ENCODE measurements around the gene CCDC144A.
"Not testable (repeated sequence)": the region's sequence is repeated elsewhere in the genome, so short reads cannot be mapped to it uniquely, and the experiment has no call there.

Gene CCDC144A

GRCh38 chr17:16818340-16818739, 128.3 kb downstream of the CCDC144A start:
- H3K27ac Mint-ChIP-seq: no peak overlapping the region
- TF ChIP-seq, protein P1, sequence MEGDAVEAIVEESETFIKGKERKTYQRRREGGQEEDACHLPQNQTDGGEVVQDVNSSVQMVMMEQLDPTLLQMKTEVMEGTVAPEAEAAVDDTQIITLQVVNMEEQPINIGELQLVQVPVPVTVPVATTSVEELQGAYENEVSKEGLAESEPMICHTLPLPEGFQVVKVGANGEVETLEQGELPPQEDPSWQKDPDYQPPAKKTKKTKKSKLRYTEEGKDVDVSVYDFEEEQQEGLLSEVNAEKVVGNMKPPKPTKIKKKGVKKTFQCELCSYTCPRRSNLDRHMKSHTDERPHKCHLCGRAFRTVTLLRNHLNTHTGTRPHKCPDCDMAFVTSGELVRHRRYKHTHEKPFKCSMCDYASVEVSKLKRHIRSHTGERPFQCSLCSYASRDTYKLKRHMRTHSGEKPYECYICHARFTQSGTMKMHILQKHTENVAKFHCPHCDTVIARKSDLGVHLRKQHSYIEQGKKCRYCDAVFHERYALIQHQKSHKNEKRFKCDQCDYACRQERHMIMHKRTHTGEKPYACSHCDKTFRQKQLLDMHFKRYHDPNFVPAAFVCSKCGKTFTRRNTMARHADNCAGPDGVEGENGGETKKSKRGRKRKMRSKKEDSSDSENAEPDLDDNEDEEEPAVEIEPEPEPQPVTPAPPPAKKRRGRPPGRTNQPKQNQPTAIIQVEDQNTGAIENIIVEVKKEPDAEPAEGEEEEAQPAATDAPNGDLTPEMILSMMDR (IDR thresholded peaks at IDR 0.05; ENCODE audit: unreplicated experiment in 3 of 3): no peak
- H3K4me1 Mint-ChIP-seq: peaks cover 7% of the 10 kb centered on the region
- no peak overlapping the region for H3K4me3 Mint-ChIP-seq
- no peaks in the 10 kb centered on the region for H3K36me3 Mint-ChIP-seq (ENCODE audit: low read depth)
- no peaks in the 10 kb centered on the region for H3K9me3 Mint-ChIP-seq
- H3K27me3 Mint-ChIP-seq (ENCODE audit: low read depth): peaks cover 48% of the 10 kb centered on the region

DNA sequence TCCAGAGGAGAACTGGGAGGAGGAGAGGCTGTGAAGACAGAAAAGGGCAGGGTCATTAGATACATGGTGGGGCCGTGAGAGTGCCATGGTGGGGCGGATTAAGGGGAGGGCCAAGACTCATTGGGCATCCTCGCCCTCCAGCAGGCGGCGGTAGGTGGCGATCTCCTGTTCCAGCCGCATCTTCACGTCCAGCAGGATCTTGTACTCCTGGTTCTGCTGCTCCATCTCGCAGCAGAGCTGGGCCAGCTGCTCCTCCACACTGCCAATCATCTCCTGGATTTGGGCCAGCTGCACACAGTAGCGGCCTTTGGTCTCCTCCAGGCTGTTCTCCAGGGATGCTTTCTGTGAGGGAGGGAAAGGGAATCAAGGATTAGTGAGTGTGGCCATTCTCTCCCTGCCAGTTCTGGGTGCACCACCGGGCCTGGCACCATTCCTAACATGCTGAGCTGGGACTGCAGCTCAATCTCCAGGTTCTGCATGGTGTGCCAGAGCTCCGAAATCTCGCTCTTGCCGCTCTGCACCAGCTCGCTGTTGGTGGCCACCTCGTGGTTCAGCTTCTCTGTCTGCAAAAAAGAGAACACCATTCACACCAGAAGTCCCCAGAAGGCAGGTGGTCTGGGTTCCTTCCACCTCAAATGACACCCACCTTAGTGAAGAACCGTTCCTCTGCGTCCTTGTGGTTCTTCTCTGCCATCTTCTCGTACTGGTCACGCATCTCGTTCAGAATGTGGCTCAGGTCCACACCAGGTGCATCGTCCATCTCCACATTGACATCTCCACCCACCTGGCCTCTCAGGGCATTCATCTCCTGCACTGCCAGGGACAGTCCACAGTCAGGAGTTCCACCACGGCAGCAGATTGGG, 129.0 kb downstream of the CCDC144A start:
- Mint-ChIP-seq H3K27me3 (ENCODE audit: low read depth) (peaks cover 43% of the 10 kb centered on the region), H3K9me3 (no peaks in the 10 kb centered on the region), H3K4me1 (peaks cover 7% of the 10 kb centered on the region), H3K36me3 (ENCODE audit: low read depth) (no peaks in the 10 kb centered on the region), H3K27ac (no peak overlapping the region), H3K4me3 (no peak overlapping the region)
- TF ChIP-seq, protein P1 (IDR thresholded peaks at IDR 0.05; ENCODE audit: unreplicated experiment in 3 of 3): no peak

- TF ChIP-seq, protein P1 (IDR thresholded peaks at IDR 0.05; ENCODE audit: unreplicated experiment in 3 of 3): no peak
- Mint-ChIP-seq H3K9me3 (no peaks in the 10 kb centered on the region), H3K4me1 (peaks cover 7% of the 10 kb centered on the region), H3K4me3 (no peak overlapping the region), H3K36me3 (ENCODE audit: low read depth) (no peaks in the 10 kb centered on the region), H3K27me3 (ENCODE audit: low read depth) (peaks cover 36% of the 10 kb centered on the region), H3K27ac (no peak overlapping the region)
Observed at GRCh38 chr17:16820161-16820877, 130.3 kb downstream of the CCDC144A start.

DNA sequence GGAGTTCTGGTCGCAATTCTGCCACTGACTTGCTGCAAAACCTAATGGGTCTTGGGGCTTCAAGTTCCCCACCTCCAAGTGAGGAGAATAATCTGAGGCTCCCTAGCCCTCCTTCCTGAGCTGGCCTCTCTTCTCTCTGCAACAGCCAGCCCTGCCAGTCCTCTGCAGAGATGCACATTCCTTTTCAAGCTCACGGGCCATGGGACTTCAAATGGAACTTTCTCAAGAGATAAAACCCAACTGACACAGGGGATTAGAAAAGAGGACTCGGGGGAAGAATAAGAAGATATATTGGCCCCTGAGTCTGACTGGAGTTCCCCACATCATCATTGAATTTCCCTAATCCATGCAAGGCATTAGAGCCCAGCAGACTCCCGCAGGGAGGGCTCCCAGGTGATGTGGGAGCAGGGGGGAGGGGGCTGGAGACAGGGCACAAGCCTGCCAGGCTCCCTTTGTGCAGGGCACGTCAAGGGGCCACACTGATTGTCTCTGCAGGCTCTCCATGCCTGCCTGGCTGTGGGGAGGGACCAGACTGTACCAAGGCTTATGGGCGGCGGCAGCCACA, 131.0 kb downstream of the CCDC144A start:
- H3K36me3 Mint-ChIP-seq (ENCODE audit: low read depth): no peaks in the 10 kb centered on the region
- no peak overlapping the region for H3K27ac Mint-ChIP-seq
- peaks cover 36% of the 10 kb centered on the region for H3K27me3 Mint-ChIP-seq (ENCODE audit: low read depth)
- TF ChIP-seq, protein P1 (IDR thresholded peaks at IDR 0.05; ENCODE audit: unreplicated experiment in 3 of 3): no peak
- H3K4me1 Mint-ChIP-seq: peaks cover 7% of the 10 kb centered on the region
- H3K4me3 Mint-ChIP-seq: no peak overlapping the region
- peaks cover 3% of the 10 kb centered on the region for H3K9me3 Mint-ChIP-seq

- H3K4me3 Mint-ChIP-seq; H3K36me3 Mint-ChIP-seq (ENCODE audit: low read depth); H3K4me1 Mint-ChIP-seq; H3K27ac Mint-ChIP-seq: not testable (repeated sequence)
- peaks cover 29% of the 10 kb centered on the region for H3K27me3 Mint-ChIP-seq (ENCODE audit: low read depth)
- H3K9me3 Mint-ChIP-seq: peaks cover 10% of the 10 kb centered on the region
Observed at GRCh38 chr17:16822133-16822532, 132.1 kb downstream of the CCDC144A start.

GRCh38 chr17:16823768-16824406, 133.8 kb downstream of the CCDC144A start:
- peaks cover 12% of the 10 kb centered on the region for H3K9me3 Mint-ChIP-seq
- H3K27ac Mint-ChIP-seq; H3K4me3 Mint-ChIP-seq; H3K4me1 Mint-ChIP-seq; H3K36me3 Mint-ChIP-seq (ENCODE audit: low read depth): not testable (repeated sequence)
- H3K27me3 Mint-ChIP-seq (ENCODE audit: low read depth): peaks cover 14% of the 10 kb centered on the region
